Measurements from ENCODE around the gene DCC. TPM values are rescaled to one million over a fixed set of nuclear protein-coding genes. Genes with fewer than 3 reads are reported as not detected.

DCC gene
- total RNA-seq, 1 donor from 2014 or later: 1.0 TPM

DNA sequence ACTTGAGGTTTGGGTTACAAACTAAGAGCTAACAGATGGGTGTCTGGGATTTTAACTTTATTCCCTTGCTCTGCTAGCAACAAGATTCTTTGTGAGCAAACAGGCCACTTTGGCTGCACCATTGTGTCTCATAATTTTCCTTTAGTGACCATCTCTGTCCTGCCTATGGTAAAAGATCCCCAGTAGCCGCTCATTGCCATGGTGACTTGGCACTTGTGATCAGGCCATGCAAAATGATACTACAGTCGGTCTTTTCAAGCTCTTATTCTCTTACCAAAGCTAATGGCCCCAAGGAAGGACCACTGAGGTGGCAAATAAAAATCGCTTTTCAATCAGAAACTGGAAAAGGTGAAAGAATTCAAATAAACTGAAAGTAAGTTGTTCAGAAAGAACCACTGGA is 1047.6 kb downstream of the DCC start:
- TF ChIP-seq CTCF (IDR thresholded peaks at IDR 0.05; ENCODE audit: unreplicated experiment): no peak
- Mint-ChIP-seq H3K4me3 (no peak overlapping the region), H3K36me3 (no peaks in the 10 kb centered on the region)

DNA sequence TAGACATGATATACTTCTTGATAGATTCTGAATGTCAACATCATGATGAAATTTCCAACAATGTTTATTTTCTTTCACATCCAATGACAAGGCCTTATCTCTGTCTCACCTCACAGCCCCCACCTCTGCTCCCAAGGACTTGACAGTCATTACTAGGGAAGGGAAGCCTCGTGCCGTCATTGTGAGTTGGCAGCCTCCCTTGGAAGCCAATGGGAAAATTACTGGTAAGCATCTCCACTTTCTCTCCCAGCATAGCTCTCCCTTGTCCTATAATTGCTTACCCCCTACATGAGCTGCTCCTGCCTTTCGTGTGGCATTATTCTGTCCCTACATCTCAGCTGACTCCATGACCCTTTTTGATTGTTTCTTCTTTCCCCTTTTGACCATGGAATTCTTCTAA is 1062.7 kb downstream of the DCC start:
- no peak for TF ChIP-seq CTCF (IDR thresholded peaks at IDR 0.05; ENCODE audit: unreplicated experiment)
- Mint-ChIP-seq H3K9me3 (no peaks in the 10 kb centered on the region), H3K4me1 (no peaks in the 10 kb centered on the region), H3K36me3 (no peaks in the 10 kb centered on the region), H3K4me3 (no peak overlapping the region), H3K27ac (no peak overlapping the region), H3K27me3 (ENCODE audit: low read depth) (no peaks in the 10 kb centered on the region)
- no peak for DNase-seq (ENCODE audit: low spot score in 2 of 2, unreplicated experiment in 2 of 2)

More for the DNA sequence above, 1047.6 kb downstream of the DCC start:
- no peak for DNase-seq (ENCODE audit: low spot score in 2 of 2, unreplicated experiment in 2 of 2)
- Mint-ChIP-seq H3K4me1 (peaks cover 5% of the 10 kb centered on the region), H3K27ac (no peak overlapping the region), H3K27me3 (ENCODE audit: low read depth) (peaks cover 4% of the 10 kb centered on the region), H3K9me3 (no peaks in the 10 kb centered on the region)

GRCh38 chr18:53408271-53408670 is 1068.3 kb downstream of the DCC start:
- Mint-ChIP-seq H3K36me3 (no peaks in the 10 kb centered on the region), H3K9me3 (no peaks in the 10 kb centered on the region), H3K27me3 (ENCODE audit: low read depth) (peaks cover 4% of the 10 kb centered on the region), H3K4me1 (no peaks in the 10 kb centered on the region), H3K4me3 (no peak overlapping the region), H3K27ac (no peak overlapping the region)
- no peak for DNase-seq (ENCODE audit: low spot score in 2 of 2, unreplicated experiment in 2 of 2)
- TF ChIP-seq CTCF (IDR thresholded peaks at IDR 0.05; ENCODE audit: unreplicated experiment): no peak

DNA sequence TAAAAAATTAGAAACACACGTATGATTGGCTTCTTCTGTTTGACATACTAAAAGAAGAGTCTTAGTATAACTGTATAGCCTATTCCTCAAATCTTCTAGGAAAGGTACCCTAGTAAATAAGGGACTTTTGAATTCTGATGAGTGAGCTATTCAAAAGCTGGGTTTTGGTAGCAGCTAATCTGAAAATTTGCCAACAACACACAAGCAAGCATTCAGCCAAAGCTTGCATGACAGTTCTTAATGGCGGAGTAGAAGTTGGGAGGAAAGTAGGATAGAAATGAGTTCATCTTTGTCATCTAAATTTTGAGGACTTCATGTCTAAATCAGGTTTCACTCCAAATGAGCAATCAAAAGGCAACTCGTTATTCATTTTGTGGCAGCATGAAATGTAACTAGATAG is 1071.5 kb downstream of the DCC start:
- no peak for DNase-seq (ENCODE audit: low spot score in 2 of 2, unreplicated experiment in 2 of 2)
- H3K27me3 Mint-ChIP-seq (ENCODE audit: low read depth): peaks cover 6% of the 10 kb centered on the region
- no peaks in the 10 kb centered on the region for H3K4me1 Mint-ChIP-seq
- H3K27ac Mint-ChIP-seq: no peak overlapping the region
- no peaks in the 10 kb centered on the region for H3K9me3 Mint-ChIP-seq
- TF ChIP-seq CTCF (IDR thresholded peaks at IDR 0.05; ENCODE audit: unreplicated experiment): no peak
- H3K4me3 Mint-ChIP-seq: no peak overlapping the region
- H3K36me3 Mint-ChIP-seq: no peaks in the 10 kb centered on the region

- Mint-ChIP-seq H3K36me3 (no peaks in the 10 kb centered on the region), H3K4me1 (no peaks in the 10 kb centered on the region), H3K9me3 (no peaks in the 10 kb centered on the region)
Observed at GRCh38 chr18:53417003-53417402, 1077.0 kb downstream of the DCC start.

More at GRCh38 chr18:53417003-53417402, 1077.0 kb downstream of the DCC start:
- no peak for DNase-seq (ENCODE audit: low spot score in 2 of 2, unreplicated experiment in 2 of 2)
- Mint-ChIP-seq H3K27ac (no peak overlapping the region), H3K27me3 (ENCODE audit: low read depth) (peaks cover 1% of the 10 kb centered on the region), H3K4me3 (no peak overlapping the region)
- no peak for TF ChIP-seq CTCF (IDR thresholded peaks at IDR 0.05; ENCODE audit: unreplicated experiment)
